Esophagus muscularis mucosa (tissue), 4 donors: ENCODE data around the gene PLEKHG1. TPM values are rescaled to one million over a fixed set of nuclear protein-coding genes. Genes with fewer than 3 reads are reported as not detected.

Experiments
- DNase-seq: peaks from one replicate; pipeline ENCODE4 v3.0.0-alpha.2; 2017; ENCODE audit errors: extremely low spot score
- H3K27ac ChIP-seq, 4 donors: fragments of 200-600 bp; sonication (generic); replicated peaks in 1 of 4; 1 replicate in 3 of 4; 2 replicates in 1 of 4; pipeline ENCODE4 v1.5.1; 2016 to 2019; ENCODE audit warnings: mild to moderate bottlenecking in 1 of 4
- H3K27me3 ChIP-seq, 4 donors: fragments of 200-600 bp; sonication (generic); one replicate each; pipeline versions ENCODE4 v1.5.1 to v1.6.0; 2016 to 2019
- H3K36me3 ChIP-seq, 4 donors: fragments of 200-600 bp; sonication (generic); one replicate each; pipeline ENCODE4 v1.5.1; 2016 to 2019
- H3K4me1 ChIP-seq, 4 donors: fragments of 200-600 bp; sonication (generic); one replicate each; pipeline ENCODE4 v1.5.1; 2016 to 2019
- H3K4me3 ChIP-seq, 4 donors: fragments of 200-600 bp; sonication (generic); 1 replicate in 2 of 4; 2 replicates in 2 of 4; pipeline ENCODE4 v1.5.1; 2016 to 2019; ENCODE audit warnings: mild to moderate bottlenecking in 4 of 4, moderate library complexity in 1 of 4
- H3K9me3 ChIP-seq, 4 donors: fragments of 200-600 bp; sonication (generic); 1 replicate in 3 of 4; 2 replicates in 1 of 4; pipeline ENCODE4 v1.5.1; 2016 to 2019
- CTCF ChIP-seq, 3 experiments: fragments of 200-600 bp in 2 of 3; fragments of 450-650 bp in 1 of 3; sonication (generic) in 2 of 3; IDR thresholded peaks; one replicate each; pipeline ENCODE4 v1.5.1; 2017 to 2019; ENCODE audit warnings: antibody characterized with exemption in 3 of 3, mild to moderate bottlenecking in 2 of 3, moderate library complexity in 1 of 3
- EP300 ChIP-seq: sonication (generic); formaldehyde crosslinking; IDR thresholded peaks from one replicate; pipeline ENCODE4 v1.6.1; 2017; ENCODE audit warnings: antibody characterized with exemption
- POLR2A ChIP-seq: fragments of 450-650 bp; IDR thresholded peaks from one replicate; pipeline ENCODE4 v1.6.1; 2017; ENCODE audit warnings: antibody characterized with exemption, moderate library complexity, mild to moderate bottlenecking, low read depth
- POLR2AphosphoS5 ChIP-seq, 2 donors: sonication (generic); formaldehyde crosslinking; IDR thresholded peaks; one replicate each; pipeline ENCODE4 v1.6.1; 2017; ENCODE audit warnings: antibody characterized with exemption in 2 of 2
- WGBS: methylation state at CpG from one replicate; pipeline ENCODE4 v1.1.5; 2018; 5-methylcytosine and 5-hydroxymethylcytosine counted together
- intact Hi-C: fragments of 100-400 bp; cut with DNase I; formaldehyde crosslinking; loops from one replicate; pipeline ENCODE4 v1.15.1; 2023
- total RNA-seq, 4 donors: library from RNA; depleted of rRNA; stranded (reverse); fragments of >200 nt; gene quantifications; one replicate each; pipeline versions ENCODE4 v1.1.0 to v1.2.1, GENCODE V29; 2016

Gene PLEKHG1
- total RNA-seq, 4 donors from 2014 or later = 11.5 to 22.0 (median 13.2) TPM

DNA sequence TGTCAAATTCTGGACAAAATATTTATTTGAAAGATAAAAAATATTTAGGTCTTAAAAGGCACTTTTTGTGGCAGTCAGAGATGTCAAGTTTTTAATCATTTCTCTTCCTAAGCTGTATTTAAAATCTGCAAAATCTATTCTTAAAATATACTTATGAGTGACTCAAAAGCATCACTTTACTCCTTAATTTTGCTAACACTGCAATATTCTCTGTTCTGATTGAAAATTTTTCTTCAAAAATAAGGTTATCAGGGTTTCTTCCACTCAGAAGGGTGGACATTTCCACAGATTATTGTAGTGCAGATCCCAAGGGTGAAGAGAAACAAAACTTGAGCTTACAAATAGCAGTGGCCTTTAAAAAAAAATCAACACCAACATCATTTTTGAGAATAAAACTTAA is 27.5 kb downstream of the PLEKHG1 start:
- Histone ChIP-seq H3K9me3 (no peaks in the 10 kb centered on the region), H3K27me3 (no peaks in the 10 kb centered on the region), H3K27ac (no peak overlapping the region), H3K36me3 (no peaks in the 10 kb centered on the region), H3K4me1 (peaks cover 0 to 19% (median 12%) of the 10 kb centered on the region in 4 donors), H3K4me3 (no peak overlapping the region)
- DNase-seq = no peak
- TF ChIP-seq POLR2AphosphoS5 (IDR thresholded peaks at IDR 0.05) = no peak
- no peak for TF ChIP-seq CTCF (IDR thresholded peaks at IDR 0.05)
- no peak for TF ChIP-seq POLR2A
- no peak for TF ChIP-seq EP300
- intact Hi-C loops = no loop called here

DNA sequence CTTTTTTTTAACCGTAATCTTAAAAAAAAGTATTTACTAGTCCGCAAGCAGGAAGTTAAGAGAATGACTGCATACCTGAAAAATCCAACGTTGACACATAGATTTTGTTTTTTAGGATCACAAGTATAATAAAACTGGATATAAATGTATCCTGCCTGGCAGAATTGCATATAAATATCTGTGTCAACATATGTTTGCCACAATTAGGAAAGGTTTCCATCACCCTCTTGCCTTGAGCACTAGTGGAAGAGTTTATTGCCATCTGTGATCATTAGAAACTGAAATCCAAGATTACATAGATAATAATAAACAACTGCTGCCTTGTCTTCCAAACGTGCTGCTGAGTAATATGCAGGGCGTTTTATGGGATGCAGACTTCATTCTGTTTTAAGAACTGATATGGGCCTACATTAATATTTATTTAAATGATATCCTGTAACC is 27.9 kb downstream of the PLEKHG1 start:
- Histone ChIP-seq H3K4me3 (no peak overlapping the region), H3K36me3 (no peaks in the 10 kb centered on the region), H3K27ac (peak overlapping the region in 2 of 4 donors; percentile 13 to 38), H3K4me1 (peaks cover 0 to 19% (median 17%) of the 10 kb centered on the region in 4 donors), H3K9me3 (no peaks in the 10 kb centered on the region), H3K27me3 (no peaks in the 10 kb centered on the region)
- WGBS = 45% methylated on average over 5 of the region's 5 CpGs
- TF ChIP-seq POLR2A (no peak), EP300 (no peak)
- intact Hi-C loops = no loop called here
- no peak for DNase-seq

DNA sequence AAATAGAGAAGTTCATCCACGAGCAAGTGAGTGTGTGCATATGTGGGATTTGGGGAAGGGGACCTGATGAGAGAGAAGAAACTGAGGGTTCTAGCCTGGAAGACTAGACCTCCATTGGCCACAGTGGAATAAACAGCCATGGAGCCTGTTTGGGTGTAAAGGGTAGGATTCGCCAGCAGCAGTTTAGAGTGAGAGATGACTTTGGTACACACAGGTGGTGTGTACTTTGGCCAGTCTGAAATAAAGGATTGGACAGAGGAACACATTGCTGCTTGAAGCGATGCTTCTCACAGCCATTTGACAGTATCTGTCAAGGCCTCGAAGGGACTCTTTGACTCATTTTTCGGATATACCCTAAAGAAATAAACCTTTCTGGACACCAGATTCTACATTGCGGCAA is 29.2 kb downstream of the PLEKHG1 start:
- Histone ChIP-seq H3K9me3 (no peaks in the 10 kb centered on the region), H3K27ac (no peak overlapping the region), H3K27me3 (no peaks in the 10 kb centered on the region), H3K4me1 (peaks cover 0 to 28% (median 19%) of the 10 kb centered on the region in 4 donors), H3K4me3 (no peak overlapping the region), H3K36me3 (no peaks in the 10 kb centered on the region)
- intact Hi-C loops = no loop called here
- WGBS = 90% methylated on average over 6 of the region's 6 CpGs
- TF ChIP-seq POLR2A = no peak
- no peak for TF ChIP-seq EP300
- TF ChIP-seq POLR2AphosphoS5 (IDR thresholded peaks at IDR 0.05) = no peak
- TF ChIP-seq CTCF (IDR thresholded peaks at IDR 0.05) = no peak
- no peak for DNase-seq

DNA sequence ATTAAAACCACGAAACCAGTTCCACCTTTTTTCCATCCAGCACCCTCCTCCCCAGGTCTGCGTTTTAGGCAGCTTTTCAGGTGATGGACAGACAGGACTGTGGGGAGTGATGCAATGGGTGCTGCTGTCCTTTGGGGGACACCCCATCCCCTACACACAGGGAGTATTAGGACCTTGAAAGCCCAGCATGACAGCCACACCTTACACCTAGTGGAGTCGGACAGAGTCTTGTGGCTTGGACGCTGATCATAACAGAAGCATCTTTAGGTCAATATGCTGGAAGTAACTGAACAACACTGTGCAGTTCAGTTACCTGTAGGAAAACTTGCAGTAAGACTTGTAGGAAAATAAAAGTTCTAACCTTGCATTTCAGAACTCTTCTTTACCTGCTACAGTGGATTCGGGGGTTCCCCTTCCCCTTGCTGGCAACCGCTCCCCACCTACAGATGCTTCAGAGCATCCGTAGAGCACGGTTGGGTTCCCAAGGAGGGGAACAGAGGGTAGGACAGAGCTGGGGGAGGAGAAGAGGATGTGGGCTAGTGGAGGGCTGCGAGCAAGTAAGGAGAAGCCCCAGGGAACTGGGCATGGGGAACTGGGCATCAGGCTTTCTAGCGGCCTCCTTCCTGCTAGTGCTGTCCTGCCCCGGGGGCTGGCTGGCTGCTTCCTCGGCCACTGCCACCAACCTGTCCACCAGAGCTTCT is 31.7 kb downstream of the PLEKHG1 start:
- H3K4me3 ChIP-seq = no peak overlapping the region
- H3K27me3 ChIP-seq = no peaks in the 10 kb centered on the region
- no peaks in the 10 kb centered on the region for H3K36me3 ChIP-seq
- H3K27ac ChIP-seq = peak overlapping the region in 3 of 4 donors; percentile 32 to 50 (median 33)
- H3K9me3 ChIP-seq = no peaks in the 10 kb centered on the region
- 83% methylated on average over 12 of the region's 12 CpGs for WGBS
- TF ChIP-seq POLR2AphosphoS5 (IDR thresholded peaks at IDR 0.05) (no peak), EP300 (no peak), POLR2A (no peak), CTCF (IDR thresholded peaks at IDR 0.05) (no peak)
- intact Hi-C loops = no loop called here
- DNase-seq = no peak
- peaks cover 0 to 28% (median 19%) of the 10 kb centered on the region in 4 donors for H3K4me1 ChIP-seq

- peaks cover 0 to 27% (median 19%) of the 10 kb centered on the region in 4 donors for H3K4me1 ChIP-seq
- H3K27ac ChIP-seq = peak overlapping the region; percentile 32 to 50 (median 40)
- intact Hi-C loops = no loop called here
- WGBS = 74% methylated on average over 9 of the region's 9 CpGs
- H3K4me3 ChIP-seq = no peak overlapping the region
- H3K36me3 ChIP-seq = no peaks in the 10 kb centered on the region
- no peaks in the 10 kb centered on the region for H3K27me3 ChIP-seq
- no peak for DNase-seq
- H3K9me3 ChIP-seq = no peaks in the 10 kb centered on the region
- TF ChIP-seq CTCF (IDR thresholded peaks at IDR 0.05) = no peak
- TF ChIP-seq EP300 = no peak
- no peak for TF ChIP-seq POLR2AphosphoS5 (IDR thresholded peaks at IDR 0.05)
- no peak for TF ChIP-seq POLR2A
These were observed 32.4 kb downstream of the PLEKHG1 start for GRCh38 chr6:150631984-150632642.
